Activated CD4-positive, alpha-beta T cell treated with anti-CD3 and anti-CD28 coated beads for 4 hours (primary cell): ENCODE measurements around the gene ODR4.
"Not testable (repeated sequence)": the region's sequence is repeated elsewhere in the genome, so short reads cannot be mapped to it uniquely, and the experiment has no call there.

Source experiments
- DNase-seq, 2 donors: peaks; one replicate each; pipeline ENCODE4 v3.0.0-alpha.2; 2020

ODR4 gene

GRCh38 chr1:186424539-186424938, 48.9 kb downstream of the ODR4 start:
- no peak for DNase-seq

GRCh38 chr1:186426118-186426517, 50.5 kb downstream of the ODR4 start:
- DNase-seq = no peak

- no peak for DNase-seq
Measured at GRCh38 chr1:186429017-186429416, 53.4 kb downstream of the ODR4 start.

DNA sequence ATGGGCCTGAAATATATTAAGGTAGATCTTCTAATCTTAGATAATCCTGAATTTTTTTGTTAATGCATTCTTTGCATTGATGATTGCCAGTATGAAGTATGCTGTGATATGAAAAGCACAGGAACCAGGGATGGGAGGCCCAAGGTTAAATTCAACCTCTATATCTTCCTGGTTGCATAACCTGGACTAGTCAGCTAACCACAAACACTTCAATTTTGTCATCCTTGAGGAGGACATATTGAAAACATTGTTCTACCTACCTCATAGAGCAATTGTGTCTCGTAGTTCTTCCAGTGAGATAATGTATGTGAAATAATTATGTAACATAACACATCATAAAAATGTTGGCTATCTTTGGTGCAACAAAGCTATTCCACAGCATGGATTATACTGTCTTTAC, 59.7 kb downstream of the ODR4 start:
- DNase-seq = no peak

DNA sequence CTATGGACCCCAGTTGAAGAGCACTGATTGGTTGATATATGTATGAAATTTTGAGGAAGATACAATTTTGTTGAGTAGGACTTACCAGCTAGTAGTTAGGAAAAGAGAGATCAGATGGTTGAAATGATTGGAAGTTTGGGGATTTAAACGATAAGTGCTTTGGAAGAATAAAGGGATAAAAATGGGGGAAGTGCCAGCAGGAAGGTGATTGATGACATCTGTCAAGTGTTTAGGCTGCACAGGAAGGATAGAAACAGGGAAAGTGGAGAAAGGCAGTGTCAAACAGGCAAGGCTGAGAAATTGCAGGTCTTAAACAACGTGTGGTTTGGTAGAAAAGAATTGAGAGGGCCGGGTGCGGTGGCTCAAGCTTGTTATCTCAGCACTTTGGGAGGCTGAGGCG, 62.9 kb downstream of the ODR4 start:
- DNase-seq = no peak

DNA sequence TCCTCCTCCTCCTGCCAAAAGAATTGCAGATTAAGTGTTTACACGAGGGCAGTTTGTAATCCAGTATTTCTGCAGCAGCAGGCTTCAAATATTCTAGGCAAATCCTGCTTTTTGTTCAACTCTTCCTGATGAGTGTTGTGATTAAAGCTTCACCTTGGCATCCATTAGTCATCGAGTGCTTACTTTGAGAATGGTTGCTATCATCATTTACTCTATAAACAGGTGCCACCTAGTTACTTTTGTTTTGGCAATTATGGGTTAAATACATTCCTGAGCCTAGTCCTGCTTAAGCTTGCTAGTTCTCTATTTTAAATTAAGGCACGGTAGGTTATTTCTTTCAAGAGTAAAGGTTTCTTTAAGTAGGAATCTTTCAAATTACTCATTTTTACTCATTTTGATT, 64.9 kb downstream of the ODR4 start:
- DNase-seq = no peak

GRCh38 chr1:186442651-186443375, 67.2 kb downstream of the ODR4 start:
- DNase-seq = no peak

DNA sequence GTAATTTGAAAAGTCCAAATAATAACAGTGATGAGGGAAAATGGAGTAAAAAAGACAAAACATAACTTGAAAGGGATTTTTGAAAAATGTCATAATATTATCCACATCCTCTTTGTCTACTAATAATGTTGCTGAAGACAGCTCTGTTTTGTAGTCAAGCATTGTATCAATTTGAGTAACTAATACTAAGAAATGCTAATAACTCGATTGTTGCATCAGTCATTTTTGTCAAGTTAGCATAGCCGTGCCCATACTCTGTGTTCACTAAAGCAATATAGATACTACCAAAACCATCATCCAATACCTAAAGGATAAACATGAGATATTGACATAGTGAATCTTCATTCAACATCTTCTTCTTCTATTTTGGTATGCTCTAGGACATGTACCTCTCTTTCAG, 68.0 kb downstream of the ODR4 start:
- no peak for DNase-seq

DNA sequence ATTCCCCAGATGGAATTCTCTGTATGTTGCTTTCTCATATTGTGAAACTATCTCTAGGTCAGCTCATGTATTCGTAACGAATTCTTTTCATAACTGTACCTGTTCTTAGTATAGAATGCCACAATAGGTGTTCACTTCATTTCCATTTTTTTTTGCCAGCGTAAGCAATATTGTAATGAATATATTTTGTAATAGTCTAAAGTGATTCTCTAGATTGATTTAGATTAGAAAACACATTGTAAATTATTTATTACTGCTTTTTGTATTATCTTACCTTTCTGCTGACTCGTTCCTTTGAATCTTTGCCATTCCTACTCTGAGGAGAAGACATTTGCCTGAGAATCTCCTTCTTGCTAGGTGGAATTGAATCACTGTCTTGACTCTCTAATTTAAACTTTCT, 70.5 kb downstream of the ODR4 start:
- DNase-seq = no peak

- DNase-seq = no peak
Measured at GRCh38 chr1:186454981-186455380, 79.3 kb downstream of the ODR4 start.

GRCh38 chr1:186456729-186457255, 81.2 kb downstream of the ODR4 start:
- DNase-seq = no peak

GRCh38 chr1:186459161-186459560, 83.5 kb downstream of the ODR4 start:
- DNase-seq = not testable (repeated sequence)

DNA sequence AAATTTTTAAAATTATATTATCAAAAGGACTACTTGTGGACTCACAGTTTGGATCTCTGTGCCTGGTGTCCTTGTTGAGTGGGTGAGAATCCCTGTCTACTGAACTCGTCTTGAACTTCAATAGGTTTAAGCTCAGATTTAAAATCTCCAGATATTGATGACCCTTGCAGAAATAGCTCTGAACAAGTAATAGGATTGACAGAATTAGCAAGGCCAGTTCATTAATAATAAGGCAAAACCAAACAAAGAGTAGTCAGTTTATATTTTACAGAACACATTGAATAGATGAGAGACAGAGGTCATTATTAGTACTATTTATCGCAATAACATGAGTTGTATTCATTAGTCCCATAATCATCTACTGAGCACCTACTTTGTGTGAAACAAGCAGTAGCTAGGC, 85.4 kb downstream of the ODR4 start, which contains the start of gene PDC:
TSS of gene PDC (minus strand) at position 101 of the 400 bp plus-strand sequence. CDS start 11,655 bp downstream, outside the sequence.
- no peak for DNase-seq

GRCh38 chr1:186463511-186463910, 87.9 kb downstream of the ODR4 start:
- DNase-seq = no peak

DNA sequence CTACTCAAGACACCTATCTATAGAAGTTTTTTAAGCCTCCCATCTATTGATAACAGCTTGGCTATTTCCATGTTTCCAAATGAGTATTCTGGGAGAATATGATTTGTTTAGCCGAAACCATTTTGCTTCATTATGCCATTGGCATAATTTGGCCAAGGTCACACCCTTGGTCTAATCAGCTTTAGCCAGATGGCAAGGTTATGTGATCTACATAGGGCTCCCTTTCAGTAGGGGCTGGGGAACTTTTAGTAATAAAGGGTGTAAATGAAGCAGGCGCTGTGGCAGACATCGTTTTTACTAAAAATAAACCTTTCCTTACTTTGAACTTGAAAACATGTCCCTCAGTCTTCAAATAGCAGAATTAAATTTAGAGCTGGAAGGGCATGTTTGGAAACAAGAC, 88.3 kb downstream of the ODR4 start:
- DNase-seq = no peak

- DNase-seq = not testable (repeated sequence)
Measured at GRCh38 chr1:186465491-186465890, 89.9 kb downstream of the ODR4 start.

- DNase-seq = no peak
Measured at GRCh38 chr1:186465946-186466345, 90.3 kb downstream of the ODR4 start.
